Suprapubic skin (tissue), 3 donors: ENCODE data around the gene ABCC6.
"Not testable (repeated sequence)": the region's sequence is repeated elsewhere in the genome, so short reads cannot be mapped to it uniquely, and the experiment has no call there.

Experiments used
- POLR2AphosphoS5 ChIP-seq, 3 donors: sonication (generic); formaldehyde crosslinking; IDR thresholded peaks; one replicate each; pipeline ENCODE4 v1.6.1; 2017; ENCODE audit warnings: antibody characterized with exemption in 3 of 3
- TF ChIP-seq, protein P1 (sequence below), 2 donors: fragments of 200-600 bp in 1 of 2; fragments of 450-650 bp in 1 of 2; sonication (generic) in 1 of 2; IDR thresholded peaks; one replicate each; pipeline ENCODE4 v1.5.1; 2016 to 2019; ENCODE audit warnings: antibody characterized with exemption in 2 of 2, mild to moderate bottlenecking in 1 of 2, moderate library complexity in 1 of 2

DNA sequence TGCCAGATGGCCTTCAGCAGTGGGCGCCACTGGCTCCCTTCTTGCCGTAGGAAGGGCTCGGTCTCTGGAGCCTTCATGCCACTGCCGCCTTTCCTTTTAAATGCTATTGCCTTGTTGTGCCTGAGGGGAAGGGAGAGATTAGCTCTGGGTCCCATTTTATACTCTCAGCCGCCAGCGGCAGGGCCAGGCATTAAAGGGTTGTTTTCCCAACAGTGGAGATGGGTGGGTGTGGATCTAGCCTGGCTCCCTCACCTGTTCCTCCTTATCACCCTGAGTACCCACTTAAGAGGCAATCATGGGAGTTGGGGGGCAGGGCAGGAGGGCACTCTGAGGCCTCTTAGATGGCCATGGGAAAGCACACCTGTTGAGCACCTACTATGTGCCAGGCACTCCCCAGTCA is 19.8 kb downstream of the ABCC6 start:
- TF ChIP-seq, protein P1, sequence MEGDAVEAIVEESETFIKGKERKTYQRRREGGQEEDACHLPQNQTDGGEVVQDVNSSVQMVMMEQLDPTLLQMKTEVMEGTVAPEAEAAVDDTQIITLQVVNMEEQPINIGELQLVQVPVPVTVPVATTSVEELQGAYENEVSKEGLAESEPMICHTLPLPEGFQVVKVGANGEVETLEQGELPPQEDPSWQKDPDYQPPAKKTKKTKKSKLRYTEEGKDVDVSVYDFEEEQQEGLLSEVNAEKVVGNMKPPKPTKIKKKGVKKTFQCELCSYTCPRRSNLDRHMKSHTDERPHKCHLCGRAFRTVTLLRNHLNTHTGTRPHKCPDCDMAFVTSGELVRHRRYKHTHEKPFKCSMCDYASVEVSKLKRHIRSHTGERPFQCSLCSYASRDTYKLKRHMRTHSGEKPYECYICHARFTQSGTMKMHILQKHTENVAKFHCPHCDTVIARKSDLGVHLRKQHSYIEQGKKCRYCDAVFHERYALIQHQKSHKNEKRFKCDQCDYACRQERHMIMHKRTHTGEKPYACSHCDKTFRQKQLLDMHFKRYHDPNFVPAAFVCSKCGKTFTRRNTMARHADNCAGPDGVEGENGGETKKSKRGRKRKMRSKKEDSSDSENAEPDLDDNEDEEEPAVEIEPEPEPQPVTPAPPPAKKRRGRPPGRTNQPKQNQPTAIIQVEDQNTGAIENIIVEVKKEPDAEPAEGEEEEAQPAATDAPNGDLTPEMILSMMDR (IDR thresholded peaks at IDR 0.05): not testable (repeated sequence)
- not testable (repeated sequence) for TF ChIP-seq POLR2AphosphoS5 (IDR thresholded peaks at IDR 0.05)
